HK-2 (cell line): Measurements from ENCODE around the gene KLHL18.
"Not testable (repeated sequence)": the region's sequence is repeated elsewhere in the genome, so short reads cannot be mapped to it uniquely, and the experiment has no call there.

Experiments used
- DNase-seq: peaks from one replicate; pipeline ENCODE4 v3.0.0-alpha.2; 2018; ENCODE audit not compliant: unreplicated experiment

The KLHL18 gene

DNA sequence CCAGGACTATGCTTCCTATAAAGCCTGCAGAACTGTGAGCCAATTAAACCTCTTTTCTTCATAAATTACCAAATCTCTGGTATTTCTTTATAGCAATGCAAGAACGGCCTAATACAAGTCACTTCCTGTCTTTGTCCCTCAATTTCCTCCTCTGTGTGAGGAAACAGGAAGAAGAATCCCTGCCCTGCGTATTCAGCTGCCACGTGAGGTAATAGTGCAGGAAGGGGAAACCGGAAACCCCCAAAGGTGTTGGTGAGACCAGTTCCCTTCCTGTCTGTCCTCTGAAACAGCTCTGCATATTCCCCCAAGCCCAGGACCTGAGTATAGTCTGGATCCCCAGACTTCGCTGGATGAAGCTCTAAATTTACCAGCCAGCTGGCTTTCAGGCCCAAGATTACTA is 80.0 kb downstream of the KLHL18 start:
- no peak for DNase-seq

DNA sequence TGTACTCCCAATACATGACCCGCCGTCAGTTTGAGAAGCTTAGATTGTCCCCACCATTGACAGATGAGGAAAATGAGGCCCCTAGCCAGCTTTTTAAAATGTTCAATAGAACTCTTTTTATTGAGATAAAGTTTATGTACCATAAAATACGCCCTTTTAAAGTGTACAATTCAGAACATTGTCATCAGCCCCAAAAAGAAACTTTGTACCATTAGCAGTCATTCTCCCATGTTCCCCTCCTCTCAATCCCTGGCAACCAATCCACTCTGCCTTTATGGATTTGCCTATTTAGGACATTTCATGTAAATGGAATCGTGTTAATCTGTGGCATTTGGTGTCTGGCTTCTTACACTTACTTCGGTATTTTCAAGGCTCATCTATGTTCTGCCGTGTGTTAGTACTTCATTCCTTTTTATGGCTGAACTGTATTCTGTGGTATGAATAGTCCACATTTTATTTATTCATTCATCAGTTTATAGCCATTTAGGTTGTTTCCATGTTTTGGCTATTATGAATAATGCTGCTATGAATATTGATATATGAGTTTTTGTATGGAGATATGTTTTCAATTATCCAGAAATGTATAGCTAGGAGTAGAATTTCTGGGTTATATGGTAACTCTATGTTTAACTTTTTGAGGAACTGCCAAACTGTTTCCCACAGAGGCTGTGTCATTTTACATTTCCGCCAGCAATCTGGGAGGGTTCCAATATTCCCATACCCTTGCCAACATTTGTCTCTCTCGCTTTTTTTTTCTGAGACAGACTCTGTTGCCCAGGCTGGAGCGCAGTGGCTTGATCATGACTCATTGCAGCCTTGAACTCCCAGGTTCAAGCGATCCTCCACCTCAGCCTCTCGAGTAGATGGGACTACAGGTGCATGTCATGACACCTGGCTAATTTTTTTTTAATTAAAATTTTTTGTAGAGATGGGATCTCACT is 82.7 kb downstream of the KLHL18 start:
- no peak for DNase-seq

DNA sequence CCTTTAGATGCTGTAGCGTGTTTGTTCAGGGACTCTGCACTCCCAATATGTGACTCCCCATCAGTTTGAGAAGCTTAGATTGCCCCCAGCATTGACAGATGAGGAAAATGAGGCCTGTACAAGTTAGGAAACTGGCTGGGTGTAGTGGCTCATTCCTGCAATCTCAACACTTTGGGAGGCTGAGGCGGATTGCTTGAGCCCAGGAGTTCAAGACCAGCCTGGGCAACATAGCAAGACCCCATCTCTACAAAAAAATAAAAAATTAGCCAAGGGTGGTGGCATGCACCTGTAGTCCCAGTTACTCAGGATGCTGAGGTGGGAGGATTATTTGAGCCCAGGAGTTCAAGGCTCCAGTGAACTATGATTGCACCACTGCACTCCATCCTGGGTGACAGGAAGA is 84.1 kb downstream of the KLHL18 start:
- no peak for DNase-seq

DNA sequence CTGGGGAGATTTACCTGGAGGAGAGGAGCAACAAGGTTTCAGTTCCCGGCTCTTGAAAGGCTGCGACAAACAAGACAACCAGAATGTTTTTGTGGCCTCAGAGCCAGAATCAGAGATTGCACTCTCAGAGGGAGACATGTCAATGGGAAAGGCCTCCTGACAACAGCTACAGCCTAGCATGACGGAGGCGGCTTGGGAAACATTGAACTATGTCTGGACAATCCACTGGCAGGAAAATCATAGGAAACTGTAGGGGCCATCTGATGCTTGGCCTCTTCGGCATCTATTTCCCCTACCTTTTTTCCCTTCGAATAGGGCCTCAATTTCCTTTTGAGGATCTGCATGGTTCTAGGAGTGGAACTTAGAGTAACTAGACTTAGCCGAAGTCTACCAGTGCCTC is 84.9 kb downstream of the KLHL18 start:
- no peak for DNase-seq

DNA sequence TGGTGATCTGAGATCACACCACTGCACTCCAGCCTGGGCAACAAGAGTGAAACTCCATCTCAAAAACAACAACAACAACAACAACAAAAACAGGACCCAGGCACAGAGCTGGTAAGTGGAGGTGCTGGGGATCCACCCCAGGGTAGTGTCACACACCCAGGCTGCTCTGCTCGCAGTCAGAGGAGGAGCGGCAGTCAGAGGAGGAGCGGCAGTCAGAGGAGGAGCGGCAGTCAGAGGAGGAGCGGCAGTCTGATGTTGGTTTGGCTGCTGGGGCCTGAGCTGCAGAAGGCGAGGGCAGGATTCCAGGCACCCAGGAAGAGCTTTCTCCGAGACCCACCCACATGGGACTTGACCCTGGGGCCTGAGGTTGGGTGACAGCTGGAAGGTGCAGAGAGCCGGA is 87.3 kb downstream of the KLHL18 start:
- DNase-seq, result not testable (repeated sequence)

DNA sequence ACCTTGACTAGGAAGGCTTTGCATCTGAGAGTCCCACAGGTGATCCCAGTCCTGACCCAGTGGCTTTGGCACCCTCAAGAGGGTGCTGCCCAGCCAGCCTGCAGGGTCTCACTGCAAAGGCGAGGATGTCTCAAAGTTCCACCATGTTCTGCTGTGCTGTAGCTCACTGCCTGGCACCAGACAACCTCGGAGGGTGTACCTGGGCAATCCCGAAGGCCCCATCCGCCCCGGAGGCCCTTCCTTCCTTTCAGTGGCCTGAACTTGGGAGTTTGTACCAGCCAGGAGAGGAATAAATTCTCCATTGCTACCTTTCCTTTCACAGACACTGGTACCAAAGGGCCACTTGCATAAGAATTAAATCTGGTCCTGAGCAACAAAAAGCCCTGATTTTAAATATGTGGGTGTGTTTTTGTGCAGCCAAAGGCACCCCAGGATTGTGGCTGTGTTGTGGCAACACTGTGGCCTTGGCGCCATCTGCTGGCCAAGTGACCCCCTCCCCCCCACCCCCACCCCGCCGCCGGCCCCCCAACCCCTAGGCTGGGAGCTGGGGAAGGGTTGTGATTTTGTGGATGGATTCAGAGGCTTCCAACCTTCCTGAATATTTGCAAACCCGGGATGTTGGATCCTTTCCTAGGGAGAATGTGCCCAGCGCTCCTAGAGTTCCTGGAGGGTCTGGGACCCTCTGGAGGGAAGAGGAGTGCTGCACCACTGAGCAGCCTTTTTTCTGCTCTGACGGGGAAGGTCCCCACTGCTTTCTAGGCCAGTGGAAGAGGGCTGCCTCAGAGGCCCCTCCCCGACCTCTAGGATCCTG is 88.3 kb downstream of the KLHL18 start:
- no peak for DNase-seq

DNA sequence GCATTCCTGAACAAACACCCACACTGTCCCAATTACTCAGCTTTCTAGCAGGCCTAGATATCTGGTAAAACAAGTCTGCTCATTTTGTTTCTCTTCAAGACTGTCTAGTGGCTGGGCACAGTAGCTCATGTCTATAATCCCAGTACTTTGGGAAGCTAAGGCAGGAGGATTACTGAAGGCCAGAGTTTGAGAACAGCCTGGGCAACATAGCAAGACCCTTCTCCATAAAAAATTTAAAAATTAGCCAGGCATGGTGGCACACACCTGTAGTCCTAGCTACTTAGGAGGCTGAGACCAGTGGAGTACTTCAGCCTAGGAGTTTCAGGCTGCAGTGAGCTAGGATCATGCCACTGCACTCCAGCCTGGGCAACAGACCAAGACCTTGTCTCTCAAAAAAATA is 91.8 kb downstream of the KLHL18 start:
- no peak for DNase-seq

DNA sequence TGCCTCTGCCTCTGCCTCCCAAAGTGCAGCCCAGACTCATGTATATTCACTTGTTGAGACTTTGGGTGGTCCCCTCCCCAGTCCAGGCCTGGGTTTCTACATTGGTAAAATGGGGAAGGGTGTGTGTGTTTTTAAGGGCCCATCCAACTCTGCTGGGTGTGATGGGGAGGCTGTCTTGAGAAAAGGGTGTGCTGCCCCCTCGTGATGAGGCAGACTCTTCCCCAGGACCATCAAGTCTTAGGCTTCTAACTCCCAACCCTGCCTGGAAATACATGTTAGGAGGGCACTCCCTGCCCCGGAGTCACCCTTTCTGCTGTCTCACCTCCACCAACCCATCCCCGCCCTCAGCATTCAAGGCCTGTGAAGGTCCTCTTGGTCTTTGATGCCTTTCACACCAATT is 93.6 kb downstream of the KLHL18 start:
- DNase-seq, result no peak

DNA sequence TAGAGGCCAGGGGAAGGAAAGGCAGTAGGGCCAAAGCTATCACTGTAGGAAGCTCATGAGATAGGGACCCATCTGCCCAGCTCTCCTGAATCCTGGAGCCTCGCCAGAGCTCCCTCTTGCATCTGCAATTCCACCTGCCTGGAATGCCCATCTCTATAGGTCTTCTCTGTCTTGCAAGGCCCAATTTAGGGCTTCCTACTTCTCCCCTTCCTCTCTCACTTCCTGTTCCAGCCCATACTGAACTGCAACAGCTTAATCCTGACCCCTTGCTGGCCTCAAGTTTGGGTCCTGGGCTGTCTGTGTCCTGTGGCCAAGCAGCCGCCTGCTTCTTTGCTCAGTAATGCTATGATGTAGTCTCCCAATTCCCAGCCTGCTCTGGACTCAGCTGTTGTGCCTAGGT is 94.4 kb downstream of the KLHL18 start:
- DNase-seq, result no peak

DNA sequence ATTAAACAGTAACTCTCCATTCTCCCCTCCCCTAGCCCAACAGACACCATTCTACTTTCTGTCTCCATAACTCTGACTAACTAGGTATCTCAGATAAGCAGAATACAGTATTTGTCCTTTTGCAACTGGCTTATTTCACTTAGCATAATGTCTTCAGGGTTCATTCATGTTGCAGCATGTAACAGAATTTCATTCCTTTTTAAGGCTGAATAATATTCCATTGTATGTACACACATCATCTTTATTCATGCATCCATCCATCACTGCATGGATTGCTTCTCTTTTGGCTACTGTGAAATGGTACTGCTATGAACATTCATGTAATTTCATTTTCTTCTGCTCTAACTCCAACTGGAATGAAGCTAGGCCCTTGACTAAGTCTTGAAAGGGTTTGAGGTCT is 96.1 kb downstream of the KLHL18 start:
- no peak for DNase-seq

DNA sequence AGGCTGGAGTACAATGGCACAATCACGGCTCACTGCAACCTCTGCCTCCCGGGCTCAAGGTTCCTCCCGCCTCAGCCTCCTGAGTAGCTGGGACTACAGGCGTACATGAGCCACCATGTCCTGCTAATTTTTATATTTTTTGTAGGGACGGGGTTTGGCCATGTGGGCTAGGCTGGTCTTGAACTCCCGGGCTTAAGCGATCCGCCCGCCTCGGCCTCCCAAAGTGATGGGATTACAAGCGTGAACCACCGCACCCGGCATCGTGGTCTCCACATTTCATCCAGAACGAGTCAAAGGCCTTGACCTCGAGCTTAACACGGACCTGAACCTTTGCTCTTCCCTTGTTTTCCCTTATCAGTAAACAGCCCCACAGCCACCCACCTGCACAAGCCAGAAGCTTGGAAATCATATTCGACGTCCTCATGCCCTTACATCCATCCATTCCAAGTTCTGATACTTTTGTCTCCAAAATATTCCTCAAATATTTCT is 96.7 kb downstream of the KLHL18 start:
- no peak for DNase-seq

DNA sequence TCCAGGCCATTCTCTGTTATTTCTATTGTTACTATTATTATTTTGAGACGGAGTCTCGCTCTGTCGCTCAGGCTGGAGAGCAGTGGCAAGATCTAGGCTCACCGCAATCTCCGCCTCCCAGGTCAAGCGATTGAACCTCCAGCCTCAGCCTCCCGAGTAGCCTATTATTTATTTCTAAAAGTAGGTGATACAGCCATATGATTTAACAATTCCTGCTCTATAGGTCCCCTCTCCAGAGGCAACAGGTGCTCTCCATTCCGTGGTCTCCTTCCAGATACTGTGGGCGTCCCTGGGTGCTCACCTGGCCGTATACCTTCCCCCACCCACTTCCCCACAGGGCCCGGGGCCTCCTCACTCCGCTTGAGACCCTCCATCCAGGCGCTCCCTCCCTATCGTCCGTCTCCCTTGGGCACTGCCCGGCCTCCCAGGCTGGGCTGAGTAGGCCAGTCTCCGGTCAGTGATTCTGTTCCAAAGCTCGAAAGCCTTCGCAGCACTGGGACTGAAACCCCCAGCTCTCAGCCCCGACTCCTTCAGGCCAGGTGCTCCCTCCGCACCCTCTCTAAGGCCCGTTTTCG is 97.4 kb downstream of the KLHL18 start:
- DNase-seq, result peak; percentile 13

DNA sequence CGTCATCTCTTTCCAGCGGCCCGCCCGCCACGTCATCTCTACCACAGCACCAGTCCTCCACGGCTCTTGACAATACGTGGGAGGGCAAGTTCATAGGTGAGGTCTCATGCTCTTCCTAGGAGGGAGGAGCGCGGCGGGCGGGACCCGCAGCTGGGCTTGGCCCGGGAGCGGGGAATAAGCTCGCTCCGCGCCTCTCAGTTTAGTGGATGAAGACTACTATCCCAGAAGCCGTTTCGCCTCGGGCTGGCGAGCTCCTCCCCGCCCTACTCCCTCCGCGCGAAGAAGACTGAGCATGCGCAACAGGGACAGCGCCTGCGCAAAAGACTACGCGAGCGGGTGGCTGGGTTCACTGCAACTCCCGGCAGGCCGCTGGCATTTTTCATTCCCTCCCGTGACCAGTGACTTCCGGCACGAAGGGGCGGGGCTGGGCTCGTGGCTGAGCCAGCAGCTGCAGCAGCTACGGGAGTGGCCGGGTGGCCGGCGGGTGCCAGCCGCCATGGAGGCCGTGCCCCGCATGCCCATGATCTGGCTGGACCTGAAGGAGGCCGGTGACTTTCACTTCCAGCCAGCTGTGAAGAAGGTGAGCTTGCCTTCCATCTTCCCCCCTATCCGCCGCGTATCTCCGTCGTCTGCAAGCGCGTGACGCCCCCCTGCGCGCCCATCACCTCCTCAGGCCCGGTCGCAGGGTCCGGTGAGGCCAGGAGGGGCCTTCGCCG is 98.0 kb downstream of the KLHL18 start, which contains the start of gene PTPN23:
TSS of gene PTPN23 (plus strand) at position 421 of the 716 bp plus-strand sequence. CDS start at position 497, 76 bp downstream.
- peak; percentile 97 for DNase-seq

DNA sequence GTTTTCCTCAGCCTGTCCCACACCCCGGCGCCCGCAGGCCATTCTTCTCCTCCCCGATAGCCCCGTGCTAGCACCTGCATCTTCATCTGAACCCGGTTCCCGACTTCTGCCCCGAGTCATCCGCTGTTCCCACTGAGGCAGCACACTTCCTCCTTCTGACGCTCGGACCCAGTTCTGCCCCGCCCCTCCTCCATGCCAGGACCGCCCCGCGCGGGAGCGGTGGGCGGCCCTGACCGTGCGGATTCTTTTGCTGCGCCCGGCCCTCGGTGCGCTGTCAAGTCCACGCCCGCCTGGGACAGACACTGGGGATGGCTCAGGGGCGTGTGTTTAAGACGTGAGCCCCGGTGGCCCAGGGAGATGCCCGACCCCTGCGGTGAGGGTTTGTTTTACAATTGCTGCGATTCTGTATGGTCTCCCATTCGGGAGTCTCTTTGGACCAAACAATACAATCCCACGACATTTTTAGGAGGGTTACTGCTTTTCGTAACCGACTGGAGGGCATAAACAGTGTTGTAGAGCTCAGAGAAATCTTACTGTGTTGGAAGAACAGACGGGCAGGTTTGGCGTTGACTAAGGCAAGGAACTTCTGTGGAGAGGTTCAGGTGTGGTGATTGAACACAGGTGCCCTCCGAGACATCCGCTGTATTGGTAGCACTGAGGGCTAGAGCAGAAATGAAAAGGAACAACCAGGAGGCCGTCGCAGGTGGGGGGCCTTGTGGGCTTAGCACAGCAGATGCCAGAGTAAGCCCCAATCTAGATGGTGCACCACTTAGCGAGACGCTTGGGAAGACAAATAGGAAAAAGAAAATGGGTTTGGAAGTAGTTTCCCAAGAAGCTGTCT is 98.8 kb downstream of the KLHL18 start:
- peak; percentile 79 for DNase-seq

DNA sequence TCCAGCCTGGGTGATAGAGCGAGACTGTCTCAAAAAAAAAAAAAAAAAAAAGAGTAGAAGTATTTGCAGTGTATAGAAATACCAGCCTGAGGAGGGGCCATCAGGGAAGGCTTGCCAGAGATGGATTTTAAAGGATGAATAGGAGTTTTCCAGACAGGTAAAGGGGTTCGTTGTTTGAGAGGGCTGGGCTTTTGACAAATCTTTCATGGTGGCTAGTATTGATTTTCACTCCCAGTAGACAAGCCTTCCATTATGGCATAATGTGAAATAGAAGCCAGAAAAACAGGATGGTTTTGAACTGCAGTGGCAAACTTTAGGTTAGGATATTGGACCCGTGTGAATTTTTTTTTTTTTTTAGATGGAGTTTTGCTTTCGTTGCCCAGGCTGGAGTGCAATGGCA is 101.7 kb downstream of the KLHL18 start:
- DNase-seq, result no peak

DNA sequence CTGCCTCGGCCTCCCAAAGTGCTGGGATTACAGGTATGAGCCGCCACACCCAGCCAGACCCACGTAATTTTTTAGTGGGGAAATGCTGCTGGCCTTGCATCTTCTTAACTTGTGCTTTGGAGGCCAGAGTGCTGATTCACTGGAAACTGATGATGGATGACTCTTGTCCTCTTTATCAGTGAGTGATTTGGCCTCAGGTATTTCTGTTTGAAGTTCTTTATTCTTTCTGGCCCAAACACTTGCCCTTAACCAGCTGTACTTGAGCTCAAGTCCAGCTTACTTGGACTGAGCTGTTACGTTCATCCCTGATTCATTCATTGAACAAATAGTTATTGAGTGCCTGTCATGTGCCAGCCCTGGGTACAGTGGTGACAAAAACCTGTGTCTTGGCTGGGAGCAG is 102.3 kb downstream of the KLHL18 start:
- DNase-seq, result no peak

DNA sequence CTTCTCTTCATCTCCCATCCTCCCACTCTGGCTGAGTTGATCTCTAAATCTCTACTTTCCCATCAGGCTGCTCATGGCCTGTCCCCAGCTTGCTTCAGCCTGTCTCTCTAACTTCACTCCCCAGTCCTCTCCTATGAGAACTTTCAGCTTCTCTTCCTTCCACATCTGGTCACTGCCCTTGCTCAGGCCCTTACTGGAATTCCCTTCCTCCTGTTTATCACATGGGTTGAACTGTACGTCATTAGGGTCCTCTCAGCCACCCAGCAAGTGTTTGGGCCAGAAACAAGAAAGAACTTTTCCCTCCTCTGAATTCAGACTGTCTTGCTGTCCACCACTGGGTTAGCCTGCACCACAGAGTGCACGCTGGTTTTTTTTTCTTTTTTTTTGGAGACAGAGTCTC is 103.1 kb downstream of the KLHL18 start:
- no peak for DNase-seq

DNA sequence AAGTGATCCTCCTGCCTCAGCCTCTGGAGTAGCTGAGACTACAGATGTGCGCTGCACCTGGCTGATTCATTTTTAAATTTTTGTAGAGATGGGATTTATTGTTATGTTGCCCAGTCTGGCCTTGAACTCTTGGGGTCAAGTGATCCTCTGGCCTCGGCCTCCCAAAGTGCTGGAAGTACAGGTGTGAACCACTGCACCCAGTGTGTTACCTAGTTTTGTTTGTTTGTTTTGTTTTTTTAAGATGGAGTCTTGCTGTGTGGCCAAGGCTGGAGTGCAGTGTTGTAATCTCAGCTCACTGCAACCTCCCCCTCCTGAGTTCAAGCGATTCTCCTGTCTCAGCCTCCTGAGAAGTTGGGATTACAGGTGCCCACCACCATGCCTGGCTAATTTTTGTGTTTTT is 110.2 kb downstream of the KLHL18 start:
- no peak for DNase-seq

DNA sequence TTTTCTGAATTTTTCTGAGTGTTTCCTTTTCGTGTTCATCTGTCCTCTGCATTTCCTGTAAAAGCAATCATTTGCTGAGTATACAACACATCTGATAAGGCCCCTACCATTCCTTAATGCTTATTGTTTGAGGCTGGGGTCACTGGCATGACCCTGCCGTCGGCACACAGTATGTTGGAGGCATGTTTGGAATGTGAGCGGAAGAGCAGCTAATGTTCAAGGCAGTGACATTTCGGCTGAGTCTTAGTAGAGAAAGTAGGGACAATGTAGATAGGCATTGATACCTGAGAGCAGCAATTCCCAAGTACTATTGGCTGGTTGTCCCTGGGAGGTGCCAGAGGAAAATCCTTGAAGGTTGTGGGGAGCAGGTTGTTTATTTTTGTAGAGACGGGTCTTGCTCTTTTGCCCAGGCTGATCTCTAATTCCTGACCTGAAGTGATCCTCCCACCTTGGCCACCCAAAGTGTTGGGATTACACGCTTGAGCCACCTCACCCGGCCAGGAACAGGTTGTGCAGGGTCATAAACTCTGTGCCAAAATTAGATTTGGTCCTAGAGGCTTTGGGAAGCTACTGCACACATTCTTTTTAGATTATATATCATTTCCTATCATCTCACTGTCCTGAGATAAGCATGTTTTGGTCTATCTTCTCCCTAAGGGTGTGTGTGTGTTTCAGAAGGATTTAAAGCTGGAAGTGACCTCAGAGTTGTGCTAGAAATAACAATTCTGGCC is 111.6 kb downstream of the KLHL18 start:
- no peak for DNase-seq

DNA sequence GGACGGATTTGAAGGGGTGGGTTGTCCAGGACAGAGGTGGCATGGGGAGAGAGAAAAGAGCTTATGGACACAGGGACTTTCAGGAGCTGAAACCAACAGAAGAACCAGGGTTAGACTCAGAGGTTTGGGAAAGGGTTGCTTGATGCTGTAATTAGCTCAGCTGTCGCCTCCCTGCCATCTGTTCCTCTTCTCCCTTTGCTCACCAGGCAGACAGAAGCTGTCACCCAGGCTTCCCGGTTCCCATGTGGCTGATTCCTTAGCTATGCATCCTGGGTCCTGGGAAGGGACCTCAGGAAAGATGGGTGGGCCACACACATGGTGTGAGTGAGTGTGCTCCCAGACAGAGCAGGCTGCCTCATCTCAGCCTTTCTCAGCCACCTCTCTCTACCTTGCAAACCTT is 112.1 kb downstream of the KLHL18 start:
- no peak for DNase-seq
